Measurements from ENCODE around the gene FGF18. TPM values are rescaled to one million over a fixed set of nuclear protein-coding genes. Genes with fewer than 3 reads are reported as not detected.

The FGF18 gene
- total and polyA plus RNA-seq, 10 of the 15 experiments (the other 5 are each of a cell fraction or from before 2014, with no cell fraction given): 0.03 to 0.10 (median 0.06) TPM; not detected in 5

GRCh38 chr5:171387970-171388815, 31.3 kb upstream of the FGF18 start (continued):
- TF ChIP-seq YY1 (IDR thresholded peaks at IDR 0.05; ENCODE audit: low read depth, low read length): peak; percentile 25
- TF ChIP-seq MXI1 (IDR thresholded peaks at IDR 0.05; ENCODE audit: low read depth, low read length): peak; percentile 99
- no peak; the same call in 1 of the 2 replicates for TF ChIP-seq HCFC1 (IDR thresholded peaks at IDR 0.05; ENCODE audit: low read length)
- no peak for TF ChIP-seq IRF5 (IDR thresholded peaks at IDR 0.05; ENCODE audit: borderline replicate concordance)
- TF ChIP-seq NFYA (IDR thresholded peaks at IDR 0.05; ENCODE audit: borderline replicate concordance, low read depth, low read length): no peak
- TF ChIP-seq SIN3A (IDR thresholded peaks at IDR 0.05; ENCODE audit: low read depth, low read length): peak; percentile 96
- TF ChIP-seq E2F4 (IDR thresholded peaks at IDR 0.05; ENCODE audit: low read depth, low read length): no peak
- TF ChIP-seq BMI1 (IDR thresholded peaks at IDR 0.05; ENCODE audit: borderline replicate concordance): no peak
- TF ChIP-seq EED (IDR thresholded peaks at IDR 0.05; ENCODE audit: low read depth): no peak; the same call in 1 of the 2 replicates
- TF ChIP-seq NFYB (IDR thresholded peaks at IDR 0.05; ENCODE audit: insufficient read depth, low read depth, low read length): no peak
- no peak for TF ChIP-seq ZBTB4 (CRISPR knock-in tag; IDR thresholded peaks at IDR 0.05)
- no peak for TF ChIP-seq CTCF (IDR thresholded peaks at IDR 0.05 in 2 of 3, conservative IDR thresholded peaks at IDR 0.05 in 1 of 3; ENCODE audit: control insufficient read depth in 2 of 3, extremely low read depth in 1 of 3, insufficient read depth in 1 of 3, low read depth in 3 of 3, low read length in 3 of 3)
- no peak for TF ChIP-seq MEF2A (IDR thresholded peaks at IDR 0.05; ENCODE audit: insufficient read depth, low read depth, low read length)
- no peak for TF ChIP-seq ATF2 (IDR thresholded peaks at IDR 0.05; ENCODE audit: low read length)
- peak; percentile 85 for TF ChIP-seq POLR2A (IDR thresholded peaks at IDR 0.05; ENCODE audit: low read depth, low read length)
- TF ChIP-seq SRF (IDR thresholded peaks at IDR 0.05; ENCODE audit: low read depth in 2 of 2, low read length in 2 of 2): no peak
- TF ChIP-seq USF1 (IDR thresholded peaks at IDR 0.05; ENCODE audit: borderline replicate concordance, extremely low read length, insufficient read depth, low read depth, low read length): peak; percentile 94
